ENCODE results near the gene MGAT3. TPM values are rescaled to one million over a fixed set of nuclear protein-coding genes. Genes with fewer than 3 reads are reported as not detected.

The MGAT3 gene
- total and polyA plus RNA-seq, 9 of the 15 experiments (the other 6 are each of a cell fraction or from before 2014, with no cell fraction given): 0.10 to 11.5 (median 4.6) TPM

DNA sequence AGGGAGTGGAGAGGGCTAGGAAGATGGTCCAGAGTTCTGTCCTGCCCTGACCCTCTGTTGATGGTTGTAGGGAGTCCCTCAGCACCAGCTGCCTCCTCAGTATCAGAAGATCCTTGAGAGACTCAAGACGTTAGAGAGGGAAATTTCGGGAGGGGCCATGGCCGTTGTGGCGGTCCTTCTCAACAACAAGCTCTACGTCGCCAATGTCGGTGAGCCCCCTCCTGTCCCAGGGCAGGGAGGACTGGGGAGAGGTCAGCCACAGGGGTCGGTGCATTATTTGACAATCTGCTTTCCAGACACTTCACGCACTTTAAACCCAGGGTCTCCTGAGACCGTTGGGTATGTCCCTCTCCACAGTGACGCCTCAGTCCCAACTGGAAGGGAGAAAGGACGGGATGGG, 39.2 kb upstream of the MGAT3 start (continued):
- TF ChIP-seq SRF (CRISPR knock-in tag; IDR thresholded peaks at IDR 0.05) (no peak), ZBTB1 (CRISPR knock-in tag; IDR thresholded peaks at IDR 0.05; ENCODE audit: borderline replicate concordance, low read depth) (no peak), ZNF655 (CRISPR knock-in tag; IDR thresholded peaks at IDR 0.05) (no peak), CBX1 (IDR thresholded peaks at IDR 0.05; ENCODE audit: low read depth) (no peak)
- TF ChIP-seq, protein P1, sequence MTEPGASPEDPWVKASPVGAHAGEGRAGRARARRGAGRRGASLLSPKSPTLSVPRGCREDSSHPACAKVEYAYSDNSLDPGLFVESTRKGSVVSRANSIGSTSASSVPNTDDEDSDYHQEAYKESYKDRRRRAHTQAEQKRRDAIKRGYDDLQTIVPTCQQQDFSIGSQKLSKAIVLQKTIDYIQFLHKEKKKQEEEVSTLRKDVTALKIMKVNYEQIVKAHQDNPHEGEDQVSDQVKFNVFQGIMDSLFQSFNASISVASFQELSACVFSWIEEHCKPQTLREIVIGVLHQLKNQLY (CRISPR knock-in tag; conservative IDR thresholded peaks at IDR 0.05): no peak

- no peak for FAIRE-seq
Measured at GRCh38 chr22:39418696-39419095, 38.1 kb upstream of the MGAT3 start.

More at GRCh38 chr22:39418696-39419095, 38.1 kb upstream of the MGAT3 start:
- BruUV-seq (replicated peaks): no TSS peak
- POLR2A ChIA-PET: interaction anchor here (1.0 kb wide), 1 partner anchor 101 kb away, joined by 3 read pairs; no protein-coding TSS in a partner anchor
- ATAC-seq (no peak), DNase-seq (ENCODE audit: extremely low read depth in 1 of 4, low spot score in 3 of 4) (no peak)
- H2AFZ ChIP-seq (ENCODE audit: low read depth, low read length): no peak overlapping the region
- peaks cover 64% of the 10 kb centered on the region; the same call in 2 of the 3 replicates for H3K36me3 ChIP-seq (ENCODE audit: control insufficient read depth, insufficient read depth, low read length)
- CTCF ChIA-PET (ENCODE audit: low intra/inter-chr PET ratio): no interaction called here
- in situ Hi-C loops (cut with MboI): no loop called here
- TF ChIP-seq RAD51 (IDR thresholded peaks at IDR 0.05; ENCODE audit: borderline replicate concordance, low read depth) (no peak), SETDB1 (IDR thresholded peaks at IDR 0.05; ENCODE audit: low read length) (no peak), CC2D1A (IDR thresholded peaks at IDR 0.05) (no peak), GATA2 (CRISPR knock-in tag; IDR thresholded peaks at IDR 0.05) (no peak), PKNOX1 (IDR thresholded peaks at IDR 0.05) (no peak), ETV6 (IDR thresholded peaks at IDR 0.05; ENCODE audit: borderline replicate concordance in 1 of 2, low read depth in 2 of 2, low read length in 1 of 2) (no peak), ETV6 (CRISPR knock-in tag; IDR thresholded peaks at IDR 0.05; ENCODE audit: borderline replicate concordance) (no peak), TAL1 (IDR thresholded peaks at IDR 0.05) (no peak), EWSR1 (IDR thresholded peaks at IDR 0.05; ENCODE audit: borderline replicate concordance, low read depth, partially characterized antibody) (no peak), HES1 (IDR thresholded peaks at IDR 0.05; ENCODE audit: low read depth) (no peak), ATF4 (CRISPR knock-in tag; IDR thresholded peaks at IDR 0.05) (no peak), ZNF586 (CRISPR knock-in tag; conservative IDR thresholded peaks at IDR 0.05) (no peak), NR2C1 (IDR thresholded peaks at IDR 0.05) (no peak), NR2C1 (tag; IDR thresholded peaks at IDR 0.05) (no peak)
- no peak overlapping the region for H3K27ac ChIP-seq (ENCODE audit: extremely low read depth, low read depth, low read length)
- no peaks in the 10 kb centered on the region for H3K9me1 ChIP-seq (ENCODE audit: control insufficient read depth, insufficient read depth, low read length)
- no peaks in the 10 kb centered on the region for H3K9me3 ChIP-seq (replicated peaks; ENCODE audit: control insufficient read depth, insufficient read depth, low read depth, low read length)
- peaks cover 3 to 11% of the 10 kb centered on the region in 2 experiments; a peak in 4 of 5 replicates for H3K4me1 ChIP-seq (replicated peaks in 1 of 2; ENCODE audit: control insufficient read depth in 2 of 2, insufficient read depth in 2 of 2, low read length in 2 of 2)
- H3K9ac ChIP-seq (ENCODE audit: insufficient read depth in 1 of 2, low read depth in 2 of 2, low read length in 2 of 2): no peak overlapping the region; a peak in 1 of 4 replicates
- no peak overlapping the region for H3K4me3 ChIP-seq
- 84% methylated on average over 9 of the region's 12 CpGs for WGBS (ENCODE audit: insufficient coverage, low coverage, missing lambda C conversion rate)
- intact Hi-C loops (cut with micrococcal nuclease): no loop called here
- H3K4me2 ChIP-seq (ENCODE audit: insufficient read depth, low read length): no peak overlapping the region
- H3K27me3 ChIP-seq (ENCODE audit: control insufficient read depth in 2 of 2, insufficient read depth in 2 of 2, low read length in 2 of 2): no peaks in the 10 kb centered on the region
- H3K79me2 ChIP-seq (ENCODE audit: control insufficient read depth, insufficient read depth, low read length): no peaks in the 10 kb centered on the region
- H4K20me1 ChIP-seq (replicated peaks; ENCODE audit: control insufficient read depth, insufficient read depth, low read length): no peaks in the 10 kb centered on the region
